Lung (tissue), 12 donors: Measurements from ENCODE around the gene HIF1AN. TPM values are rescaled to one million over a fixed set of nuclear protein-coding genes. Genes with fewer than 3 reads are reported as not detected.

Experiments
- ATAC-seq: fragments of 200-7000 bp; cut with Tn5 transposase; one replicate; pipeline ENCODE4 v1.9.1; 2020; ENCODE audit warnings: moderate number of reproducible peaks; ENCODE audit not compliant: insufficient read depth, low FRiP score
- DNase-seq, 3 donors: peaks; one replicate each; pipeline ENCODE4 v3.0.0-alpha.2; 2013 to 2017
- H3K27ac ChIP-seq, 2 donors: one replicate each; pipeline ENCODE4 v1.5.1; 2013; ENCODE audit warnings: mild to moderate bottlenecking in 2 of 2, moderate library complexity in 2 of 2, control low read depth in 1 of 2, inconsistent platforms in 1 of 2, low read depth in 1 of 2, low read length in 1 of 2
- H3K27me3 ChIP-seq, 3 donors: one replicate each; pipeline ENCODE4 v1.5.1; 2013; ENCODE audit warnings: low read length in 2 of 3; ENCODE audit not compliant: control insufficient read depth in 3 of 3, insufficient read depth in 3 of 3
- H3K36me3 ChIP-seq, 4 donors: one replicate each; pipeline ENCODE4 v1.5.1; 2013; ENCODE audit warnings: low read length in 4 of 4, mild to moderate bottlenecking in 1 of 4, moderate library complexity in 1 of 4; ENCODE audit not compliant: control insufficient read depth in 4 of 4, insufficient read depth in 4 of 4
- H3K4me1 ChIP-seq, 5 donors: one replicate each; pipeline ENCODE4 v1.5.1; 2013; ENCODE audit warnings: low read length in 5 of 5, mild to moderate bottlenecking in 2 of 5, moderate library complexity in 1 of 5; ENCODE audit not compliant: control insufficient read depth in 5 of 5, insufficient read depth in 5 of 5
- H3K4me3 ChIP-seq: one replicate; pipeline ENCODE4 v1.5.1; 2013; ENCODE audit warnings: mild to moderate bottlenecking, control low read depth, moderate library complexity
- H3K9ac ChIP-seq, 2 donors: one replicate each; pipeline ENCODE4 v1.5.1; 2013; ENCODE audit warnings: low read length in 2 of 2, control low read depth in 1 of 2; ENCODE audit not compliant: insufficient read depth in 1 of 2
- H3K9me3 ChIP-seq, 4 donors: one replicate each; pipeline ENCODE4 v1.5.1; 2013; ENCODE audit warnings: low read length in 3 of 4, mild to moderate bottlenecking in 1 of 4, moderate library complexity in 1 of 4; ENCODE audit not compliant: control insufficient read depth in 4 of 4, insufficient read depth in 3 of 4
- CTCF ChIP-seq: IDR thresholded peaks from 2 replicates; pipeline ENCODE4 v1.5.1; 2012; ENCODE audit warnings: mild to moderate bottlenecking; ENCODE audit errors: control extremely low read depth, extremely low read depth
- WGBS, 2 donors: extraction: QIAGEN DNeasy Blood & Tissue Kit; methylation state at CpG; one replicate each; pipeline ENCODE4 v1.1.7; 2013; 5-methylcytosine and 5-hydroxymethylcytosine counted together
- polyA plus RNA-seq, 2 donors: library from polyadenylated mRNA; stranded (reverse); fragments of 200-250 nt; gene quantifications; one replicate each; pipeline ENCODE4 v1.2.1, GENCODE V29; 2013
- total RNA-seq, 2 donors: library from RNA; depleted of rRNA in 1 of 2; stranded (reverse); fragments of >200 nt in 1 of 2; gene quantifications; one replicate each; pipeline ENCODE4 v1.2.1, GENCODE V29; 2014 to 2021
- donor health status: control.
- donor health status: control.
- donor health status: Bipolar disorder and iron deficiency.
- donor health status: healthy.
- donor health status: DM: yes; HTN: yes; CAD: no.

Gene HIF1AN
- total and polyA plus RNA-seq, 4 donors: 6.9 to 32.3 (median 13.6) TPM

GRCh38 chr10:100544950-100545349 lies 9.2 kb downstream of the HIF1AN start:
- DNase-seq: no peak
- no peaks in the 10 kb centered on the region for H3K9me3 ChIP-seq
- H3K4me1 ChIP-seq: no peaks in the 10 kb centered on the region
- no peak overlapping the region for H3K27ac ChIP-seq
- peaks cover 42 to 56% (median 48%) of the 10 kb centered on the region in 4 donors for H3K36me3 ChIP-seq
- TF ChIP-seq CTCF: no peak
- ATAC-seq: no peak
- no peak overlapping the region for H3K4me3 ChIP-seq
- 96 to 97% methylated on average over 5 of the region's 5 CpGs for WGBS, 2 donors
- no peak overlapping the region for H3K9ac ChIP-seq
- no peaks in the 10 kb centered on the region for H3K27me3 ChIP-seq

GRCh38 chr10:100551196-100551595 lies 15.5 kb downstream of the HIF1AN start:
- Histone ChIP-seq H3K9ac (no peak overlapping the region), H3K4me3 (no peak overlapping the region), H3K27ac (no peak overlapping the region), H3K4me1 (peaks cover 0 to 1% (median 0%) of the 10 kb centered on the region in 5 donors), H3K9me3 (no peaks in the 10 kb centered on the region), H3K36me3 (peaks cover 18 to 42% (median 27%) of the 10 kb centered on the region in 4 donors), H3K27me3 (no peaks in the 10 kb centered on the region)
- WGBS, 2 donors: 39 to 50% methylated on average over 4 of the region's 4 CpGs
- no peak for TF ChIP-seq CTCF
- ATAC-seq (no peak), DNase-seq (no peak)

- no peak overlapping the region for H3K9ac ChIP-seq
- peaks cover 18 to 44% (median 28%) of the 10 kb centered on the region in 4 donors for H3K36me3 ChIP-seq
- WGBS, 2 donors: 75 to 81% methylated on average over 5 of the region's 5 CpGs
- TF ChIP-seq CTCF: no peak
- H3K9me3 ChIP-seq: no peaks in the 10 kb centered on the region
- H3K4me1 ChIP-seq: peaks cover 0 to 1% (median 0%) of the 10 kb centered on the region in 5 donors
- H3K4me3 ChIP-seq: no peak overlapping the region
- DNase-seq (no peak), ATAC-seq (no peak)
- H3K27ac ChIP-seq: no peak overlapping the region
- no peaks in the 10 kb centered on the region for H3K27me3 ChIP-seq
Observed at GRCh38 chr10:100551738-100552137, 16.0 kb downstream of the HIF1AN start.

GRCh38 chr10:100553929-100554328 lies 18.2 kb downstream of the HIF1AN start:
- no peak for TF ChIP-seq CTCF
- peaks cover 0 to 1% (median 0%) of the 10 kb centered on the region in 5 donors for H3K4me1 ChIP-seq
- no peak overlapping the region for H3K4me3 ChIP-seq
- no peaks in the 10 kb centered on the region for H3K9me3 ChIP-seq
- H3K36me3 ChIP-seq: peaks cover 2 to 24% (median 10%) of the 10 kb centered on the region in 4 donors
- H3K9ac ChIP-seq: no peak overlapping the region
- no peaks in the 10 kb centered on the region for H3K27me3 ChIP-seq
- WGBS, 2 donors: 88 to 95% methylated on average over 3 of the region's 3 CpGs
- ATAC-seq (no peak), DNase-seq (no peak)
- no peak overlapping the region for H3K27ac ChIP-seq
